ENCODE results near the gene ZHX3.
"Not testable (repeated sequence)": the region's sequence is repeated elsewhere in the genome, so short reads cannot be mapped to it uniquely, and the experiment has no call there.

Gene ZHX3

DNA sequence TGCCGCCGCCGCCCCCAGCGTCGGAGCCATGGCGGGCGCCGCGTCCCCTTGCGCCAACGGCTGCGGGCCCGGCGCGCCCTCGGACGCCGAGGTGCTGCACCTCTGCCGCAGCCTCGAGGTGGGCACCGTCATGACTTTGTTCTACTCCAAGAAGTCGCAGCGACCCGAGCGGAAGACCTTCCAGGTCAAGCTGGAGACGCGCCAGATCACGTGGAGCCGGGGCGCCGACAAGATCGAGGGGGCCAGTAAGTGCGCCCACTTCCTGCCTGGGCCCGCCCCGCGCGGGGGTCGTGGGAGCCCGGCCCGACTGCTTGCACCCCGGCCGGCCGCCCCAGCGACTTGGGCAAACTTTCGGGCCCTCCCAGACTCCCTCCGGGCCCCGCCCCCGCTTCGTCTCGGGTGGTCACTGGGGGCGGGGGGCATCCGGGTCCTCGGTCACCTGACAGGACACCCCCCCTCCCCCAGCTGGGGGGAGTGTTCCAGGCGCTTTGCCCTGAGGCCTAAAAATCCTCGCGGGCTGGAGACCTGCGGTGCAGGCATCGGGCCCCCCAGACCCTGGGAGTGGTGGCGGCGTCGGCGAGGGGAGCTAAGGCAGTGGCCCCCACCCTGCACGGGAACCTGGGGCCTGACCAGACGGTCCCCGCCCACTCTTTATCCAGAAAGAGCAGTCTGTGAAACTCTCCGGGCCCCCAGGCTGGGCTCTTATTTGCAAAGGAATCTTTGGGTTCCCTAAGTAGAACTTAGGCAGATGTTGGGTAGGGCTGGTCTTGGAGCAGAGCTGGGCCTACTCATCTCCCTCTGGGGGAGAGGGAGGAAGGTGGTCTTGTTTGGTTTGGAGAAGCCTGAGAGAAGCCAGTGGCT lies 179.7 kb downstream of the ZHX3 start:
- DNase-seq (ENCODE audit: low read depth in 1 of 2, low spot score in 1 of 2): no peak

DNA sequence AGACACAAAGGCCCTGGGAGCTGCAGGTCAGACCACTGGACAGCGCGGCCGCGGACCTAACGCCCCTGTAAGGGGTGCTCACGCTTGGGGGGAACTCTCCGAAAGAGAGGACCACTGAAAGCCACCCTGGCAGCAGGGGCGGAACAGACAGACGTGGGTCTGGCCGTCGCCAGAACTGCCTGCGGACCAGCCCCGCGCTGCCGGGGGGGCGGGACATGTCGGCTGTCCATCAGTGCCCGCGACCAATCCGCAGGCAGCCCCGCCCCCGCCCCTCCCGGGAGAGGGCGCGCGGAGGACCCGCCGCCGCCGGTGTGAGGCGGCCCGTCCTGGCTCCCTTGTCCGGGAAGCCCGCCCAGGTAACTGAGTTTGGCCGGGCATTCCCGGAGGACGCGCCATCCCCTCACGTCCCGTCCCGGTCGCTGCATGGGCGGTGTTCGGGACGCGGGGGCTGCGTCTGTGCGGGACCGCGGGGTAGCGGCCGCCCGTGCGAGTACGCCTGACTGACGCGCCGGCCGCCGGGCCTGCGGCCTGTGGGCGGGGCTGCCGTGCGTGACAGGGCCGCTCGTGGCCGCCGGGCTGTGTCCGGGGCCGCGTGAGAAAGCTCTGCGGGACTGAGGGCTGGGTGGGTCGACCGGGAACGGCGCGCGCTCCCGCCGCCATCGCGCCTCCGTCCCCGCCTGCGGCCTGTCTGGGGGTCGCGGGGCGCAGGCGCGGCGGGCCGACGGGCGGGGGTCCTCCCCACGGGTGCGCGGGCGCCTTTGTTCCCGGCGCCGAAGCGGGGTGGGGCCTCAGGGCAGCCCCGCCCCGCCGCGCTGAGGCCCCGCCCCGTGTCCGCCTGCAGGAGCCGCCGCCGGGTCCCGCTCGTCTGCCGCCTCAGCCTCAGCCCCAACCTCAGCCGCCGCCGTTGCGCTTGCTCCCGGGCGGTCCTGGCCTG lies 180.6 kb downstream of the ZHX3 start, which contains the start of gene PLCG1:
Gene PLCG1 (plus strand): TSS at position 864 of the 934 bp plus-strand sequence. CDS start 99 bp downstream, outside the sequence.
- peak; percentile 74 to 85 for DNase-seq (ENCODE audit: low read depth in 1 of 2, low spot score in 1 of 2)

DNA sequence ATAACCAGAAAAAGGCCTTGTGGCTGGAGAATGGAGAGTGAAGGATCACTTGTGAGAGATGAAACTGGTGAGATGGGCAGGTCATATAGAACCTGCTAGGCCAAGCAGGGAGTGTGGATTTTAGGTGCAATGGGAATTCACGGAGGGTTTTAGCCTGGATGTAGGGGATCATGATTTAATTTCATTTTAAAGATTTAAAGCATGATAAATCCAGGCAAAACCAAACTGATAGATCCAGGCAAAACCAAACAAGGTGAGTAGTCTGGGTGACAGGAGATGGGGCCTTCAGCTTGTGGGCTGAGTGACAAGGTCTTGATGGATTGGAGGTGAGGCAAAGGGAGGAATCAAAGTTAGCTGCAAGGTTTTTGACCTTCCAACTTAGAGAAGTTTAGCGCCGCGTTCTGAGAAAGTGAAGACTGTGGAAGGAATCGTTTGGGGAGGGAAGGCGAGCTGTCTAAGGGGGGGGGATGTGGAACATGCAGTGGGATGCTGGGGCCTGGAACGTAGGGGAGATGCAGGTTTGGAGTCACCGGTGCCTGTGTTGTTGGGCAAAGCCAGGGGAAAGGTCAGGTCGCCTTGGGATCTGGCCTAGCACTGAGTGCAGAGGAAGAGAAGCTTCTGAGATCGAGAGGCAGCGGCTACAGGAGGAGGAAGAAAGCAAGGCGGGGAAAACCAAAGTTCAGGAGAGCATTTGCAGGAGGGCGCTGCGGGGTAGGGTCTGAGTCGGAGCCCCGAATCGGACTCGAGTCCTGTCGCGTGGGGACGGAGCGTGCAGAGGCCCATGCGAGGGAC lies 181.4 kb downstream of the ZHX3 start:
- no peak for DNase-seq (ENCODE audit: low read depth in 1 of 2, low spot score in 1 of 2)

DNA sequence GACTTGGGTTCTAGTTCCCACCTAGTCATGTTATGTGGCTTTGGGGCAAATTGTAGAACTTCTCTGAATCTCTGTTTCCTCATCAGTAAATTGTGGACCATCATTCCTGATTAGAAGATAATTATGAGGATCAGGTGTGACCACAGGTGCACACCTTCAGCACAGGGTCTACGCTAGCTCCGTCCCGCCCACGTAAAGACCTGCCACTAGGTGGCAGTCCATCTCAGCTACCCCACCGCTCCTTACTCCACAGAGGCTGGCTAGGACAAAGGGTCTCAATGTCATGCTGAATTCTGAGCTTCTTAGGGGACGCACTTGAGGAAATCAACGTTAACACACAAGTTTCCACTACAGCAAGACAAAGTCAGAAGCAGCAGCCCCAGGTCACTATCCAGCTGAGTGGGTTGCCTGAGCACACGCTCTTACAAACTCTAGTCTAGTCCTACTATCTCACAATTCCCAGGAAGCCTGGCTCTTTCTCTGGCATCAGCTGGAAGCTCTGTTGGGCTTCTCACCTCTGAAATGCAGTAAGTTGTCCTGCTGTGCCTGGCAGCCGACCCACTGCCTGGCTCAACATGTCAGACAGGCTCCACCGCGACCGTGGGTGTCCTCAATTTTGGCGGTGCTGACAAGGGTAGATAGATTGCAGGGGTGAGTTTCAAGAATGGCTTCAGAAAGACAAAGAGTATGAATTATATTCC lies 182.2 kb downstream of the ZHX3 start:
- peak in 1 of 2 donors; percentile 35 for DNase-seq (ENCODE audit: low read depth in 1 of 2, low spot score in 1 of 2)

DNA sequence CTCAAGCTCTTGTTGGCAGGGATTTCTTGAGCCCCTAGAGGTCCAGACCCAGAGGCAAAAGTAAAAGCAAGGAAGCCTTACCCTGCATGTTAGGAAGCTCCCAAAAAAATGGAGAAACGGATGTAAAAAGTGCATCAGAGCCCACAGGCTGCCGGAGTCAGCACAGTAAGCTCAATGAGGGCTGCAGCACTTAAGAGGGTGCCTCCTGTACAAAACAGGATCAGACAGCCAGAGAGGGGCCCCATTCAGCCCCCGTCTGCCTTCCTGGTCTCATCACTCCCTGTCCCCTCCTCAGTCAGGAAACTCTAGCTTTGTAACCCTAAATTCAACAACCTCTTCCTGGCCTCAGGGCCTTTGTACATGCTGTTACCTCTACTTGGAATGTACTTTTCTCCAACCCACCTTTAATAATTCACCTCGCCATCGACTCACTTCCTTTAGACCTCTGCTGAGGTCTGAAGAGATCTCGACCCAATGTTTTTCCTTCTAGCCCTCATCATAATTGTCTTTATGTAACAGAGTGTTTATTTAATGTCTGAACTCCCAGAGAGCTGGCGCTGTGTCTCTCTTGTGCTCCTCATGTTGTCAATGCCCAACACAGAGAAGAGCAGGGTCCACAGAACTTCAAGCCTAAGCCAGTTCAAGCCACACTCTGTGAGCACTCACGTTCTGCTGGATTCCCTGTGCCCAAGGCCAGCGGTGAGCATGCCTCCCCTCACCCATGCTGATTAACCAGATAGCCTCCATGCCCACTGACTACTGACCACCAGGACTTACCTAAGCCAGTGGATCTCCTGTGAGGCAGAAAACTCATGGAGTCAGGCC lies 183.0 kb downstream of the ZHX3 start:
- DNase-seq (ENCODE audit: low read depth in 1 of 2, low spot score in 1 of 2): no peak

DNA sequence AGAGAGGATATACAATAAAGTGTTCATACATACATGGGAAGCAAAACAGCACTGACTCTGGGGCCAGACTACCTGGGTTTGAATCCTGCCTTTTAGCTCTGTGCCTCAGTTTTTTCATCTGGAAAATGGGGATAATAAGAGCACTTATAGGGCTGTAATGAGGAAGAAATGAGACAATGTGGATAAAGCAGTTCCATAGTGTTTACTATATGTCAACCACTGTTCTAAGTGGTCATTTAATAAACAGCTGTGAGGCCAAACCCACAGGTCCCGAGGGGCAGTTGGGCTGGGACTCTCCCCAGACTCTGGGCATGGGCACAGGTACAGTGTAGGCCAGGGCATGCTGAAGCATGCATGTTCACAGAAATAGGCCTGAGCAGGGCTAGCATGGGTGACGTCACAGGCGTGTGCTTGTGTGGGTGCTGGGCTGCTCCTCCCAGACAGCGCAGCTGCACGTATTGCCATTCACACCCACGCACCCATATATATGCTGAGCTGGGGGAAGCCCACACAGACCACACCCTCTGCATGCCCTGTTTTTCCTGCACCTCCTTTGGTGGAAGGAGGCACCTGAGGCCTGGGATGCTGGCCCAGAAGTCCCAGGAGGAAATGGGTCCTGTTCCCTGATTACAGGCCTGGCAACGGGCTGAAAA lies 183.7 kb downstream of the ZHX3 start:
- peak in 1 of 2 donors; percentile 29 for DNase-seq (ENCODE audit: low read depth in 1 of 2, low spot score in 1 of 2)

DNA sequence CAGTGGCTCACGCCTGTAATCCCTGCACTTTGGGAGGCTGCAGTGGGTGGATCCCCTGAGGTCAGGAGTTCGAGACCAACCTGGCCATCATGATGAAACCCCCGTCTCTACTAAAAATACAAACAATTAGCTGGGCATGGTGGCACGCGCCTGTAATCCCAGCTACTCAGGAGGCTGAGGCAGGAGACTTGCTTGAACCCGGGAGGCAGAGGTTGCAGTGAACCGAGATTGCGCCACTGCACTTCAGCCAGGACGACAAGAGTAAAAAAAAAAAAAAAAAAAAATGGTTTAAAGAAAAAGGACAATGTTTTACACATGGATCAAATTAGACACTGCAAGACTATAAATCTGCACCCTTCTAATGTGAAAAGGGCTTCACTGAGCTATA lies 185.1 kb downstream of the ZHX3 start:
- not testable (repeated sequence) for DNase-seq (ENCODE audit: low read depth in 1 of 2, low spot score in 1 of 2)

DNA sequence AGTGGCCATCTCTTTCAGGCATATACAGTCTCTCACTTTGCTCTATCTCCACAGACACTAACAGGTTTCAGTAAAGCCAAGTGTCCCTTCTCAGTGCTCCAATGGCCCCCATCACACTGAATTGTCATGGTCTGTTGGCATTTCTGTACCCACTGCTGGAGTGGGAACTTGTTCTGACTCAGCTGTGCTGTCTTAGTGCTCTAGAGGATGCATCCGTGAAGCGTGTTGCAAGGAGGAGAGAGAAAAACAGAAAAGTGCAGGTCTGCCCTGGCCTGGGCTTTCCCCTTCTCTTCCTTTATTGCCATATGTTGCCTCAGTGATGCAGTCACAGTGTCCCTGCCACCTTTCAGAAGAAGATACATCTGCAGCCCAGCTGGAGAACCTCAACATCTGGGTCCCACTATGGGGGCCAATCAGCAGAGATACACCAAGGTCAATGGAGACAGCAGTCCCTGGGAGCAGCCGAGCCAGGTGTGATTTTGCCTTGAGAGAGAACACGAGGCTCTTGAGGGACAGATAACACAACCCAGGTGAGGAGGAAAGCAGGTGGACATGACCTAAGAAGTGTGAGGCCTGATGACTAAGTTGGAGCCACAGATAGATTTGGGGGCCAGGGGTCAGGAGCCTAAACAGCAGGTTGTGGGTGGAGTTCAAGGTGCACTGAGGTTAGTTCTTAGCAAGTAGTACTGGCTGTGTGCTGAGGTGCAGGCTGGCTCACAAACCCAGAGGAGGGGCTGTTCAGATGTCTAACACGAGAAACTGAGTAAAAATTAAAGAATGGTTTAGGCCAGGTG lies 185.7 kb downstream of the ZHX3 start:
- DNase-seq (ENCODE audit: low read depth in 1 of 2, low spot score in 1 of 2): no peak

Measured in stimulated activated CD4-positive, alpha-beta T cell treated with anti-CD3 and anti-CD28 coated beads, Interleukin-15, amount 100 ng/mL, for 1 hour (primary cell).